NCI-H510A treated with DMSO at 0.1 percent for 48 hours (cell line): ENCODE measurements around the gene MOXD1.

Experiments used
- DNase-seq: peaks from one replicate; lab custom pipeline; 2025; lab: John Stamatoyannopoulos, UW

Gene MOXD1

GRCh38 chr6:132399376-132400074, 1.8 kb downstream of the MOXD1 start:
- no peak for DNase-seq

- DNase-seq: no peak
Measured at GRCh38 chr6:132395015-132395597, 6.2 kb downstream of the MOXD1 start.

GRCh38 chr6:132392792-132393191, 8.5 kb downstream of the MOXD1 start:
- DNase-seq: no peak

- DNase-seq: no peak
Measured at GRCh38 chr6:132392270-132392646, 9.0 kb downstream of the MOXD1 start.

- no peak for DNase-seq
Measured at GRCh38 chr6:132391391-132392269, 9.6 kb downstream of the MOXD1 start.

- no peak for DNase-seq
Measured at GRCh38 chr6:132390451-132390850, 10.8 kb downstream of the MOXD1 start.

- DNase-seq: no peak
Measured at GRCh38 chr6:132390017-132390416, 11.3 kb downstream of the MOXD1 start.

GRCh38 chr6:132388291-132388690, 13.0 kb downstream of the MOXD1 start:
- no peak for DNase-seq

- no peak for DNase-seq
Measured at GRCh38 chr6:132382630-132383175, 18.6 kb downstream of the MOXD1 start.

GRCh38 chr6:132381381-132381780, 19.9 kb downstream of the MOXD1 start:
- DNase-seq: no peak

GRCh38 chr6:132380358-132381029, 20.8 kb downstream of the MOXD1 start:
- no peak for DNase-seq

GRCh38 chr6:132369526-132369925, 31.7 kb downstream of the MOXD1 start:
- DNase-seq: no peak

- no peak for DNase-seq
Measured at GRCh38 chr6:132368916-132369481, 32.3 kb downstream of the MOXD1 start.

- DNase-seq: no peak
Measured at GRCh38 chr6:132365281-132365907, 35.9 kb downstream of the MOXD1 start.

- DNase-seq: no peak
Measured at GRCh38 chr6:132364306-132365074, 36.8 kb downstream of the MOXD1 start.

GRCh38 chr6:132362442-132363185, 38.7 kb downstream of the MOXD1 start:
- no peak for DNase-seq

GRCh38 chr6:132361101-132361500, 40.2 kb downstream of the MOXD1 start:
- DNase-seq: no peak

- DNase-seq: no peak
Measured at GRCh38 chr6:132359886-132360285, 41.4 kb downstream of the MOXD1 start.

- no peak for DNase-seq
Measured at GRCh38 chr6:132357120-132357519, 44.2 kb downstream of the MOXD1 start.
